Esophagus muscularis mucosa (tissue), 4 donors: ENCODE data around the gene BTNL2. TPM values are rescaled to one million over a fixed set of nuclear protein-coding genes. Genes with fewer than 3 reads are reported as not detected.
"Not testable (repeated sequence)": the region's sequence is repeated elsewhere in the genome, so short reads cannot be mapped to it uniquely, and the experiment has no call there.

ENCODE experiments used
- DNase-seq: peaks from one replicate; pipeline ENCODE4 v3.0.0-alpha.2; 2017; ENCODE audit errors: extremely low spot score
- H3K27ac ChIP-seq, 4 donors: fragments of 200-600 bp; sonication (generic); replicated peaks in 1 of 4; 1 replicate in 3 of 4; 2 replicates in 1 of 4; pipeline ENCODE4 v1.5.1; 2016 to 2019; ENCODE audit warnings: mild to moderate bottlenecking in 1 of 4
- H3K27me3 ChIP-seq, 4 donors: fragments of 200-600 bp; sonication (generic); one replicate each; pipeline versions ENCODE4 v1.5.1 to v1.6.0; 2016 to 2019
- H3K36me3 ChIP-seq, 4 donors: fragments of 200-600 bp; sonication (generic); one replicate each; pipeline ENCODE4 v1.5.1; 2016 to 2019
- H3K4me1 ChIP-seq, 4 donors: fragments of 200-600 bp; sonication (generic); one replicate each; pipeline ENCODE4 v1.5.1; 2016 to 2019
- H3K4me3 ChIP-seq, 4 donors: fragments of 200-600 bp; sonication (generic); 1 replicate in 2 of 4; 2 replicates in 2 of 4; pipeline ENCODE4 v1.5.1; 2016 to 2019; ENCODE audit warnings: mild to moderate bottlenecking in 4 of 4, moderate library complexity in 1 of 4
- H3K9me3 ChIP-seq, 4 donors: fragments of 200-600 bp; sonication (generic); 1 replicate in 3 of 4; 2 replicates in 1 of 4; pipeline ENCODE4 v1.5.1; 2016 to 2019
- EP300 ChIP-seq: sonication (generic); formaldehyde crosslinking; IDR thresholded peaks from one replicate; pipeline ENCODE4 v1.6.1; 2017; ENCODE audit warnings: antibody characterized with exemption
- POLR2A ChIP-seq: fragments of 450-650 bp; IDR thresholded peaks from one replicate; pipeline ENCODE4 v1.6.1; 2017; ENCODE audit warnings: antibody characterized with exemption, moderate library complexity, mild to moderate bottlenecking, low read depth
- POLR2AphosphoS5 ChIP-seq, 2 donors: sonication (generic); formaldehyde crosslinking; IDR thresholded peaks; one replicate each; pipeline ENCODE4 v1.6.1; 2017; ENCODE audit warnings: antibody characterized with exemption in 2 of 2
- WGBS: methylation state at CpG from one replicate; pipeline ENCODE4 v1.1.5; 2018; 5-methylcytosine and 5-hydroxymethylcytosine counted together
- intact Hi-C: fragments of 100-400 bp; cut with DNase I; formaldehyde crosslinking; loops from one replicate; pipeline ENCODE4 v1.15.1; 2023
- total RNA-seq, 4 donors: library from RNA; depleted of rRNA; stranded (reverse); fragments of >200 nt; gene quantifications; one replicate each; pipeline versions ENCODE4 v1.1.0 to v1.2.1, GENCODE V29; 2016
- TF ChIP-seq, protein P1 (sequence below), 3 experiments: fragments of 200-600 bp in 2 of 3; fragments of 450-650 bp in 1 of 3; sonication (generic) in 2 of 3; IDR thresholded peaks; one replicate each; pipeline ENCODE4 v1.5.1; 2017 to 2019; ENCODE audit warnings: antibody characterized with exemption in 3 of 3, mild to moderate bottlenecking in 2 of 3, moderate library complexity in 1 of 3

The BTNL2 gene
- total RNA-seq, 4 donors from 2014 or later: not detected

DNA sequence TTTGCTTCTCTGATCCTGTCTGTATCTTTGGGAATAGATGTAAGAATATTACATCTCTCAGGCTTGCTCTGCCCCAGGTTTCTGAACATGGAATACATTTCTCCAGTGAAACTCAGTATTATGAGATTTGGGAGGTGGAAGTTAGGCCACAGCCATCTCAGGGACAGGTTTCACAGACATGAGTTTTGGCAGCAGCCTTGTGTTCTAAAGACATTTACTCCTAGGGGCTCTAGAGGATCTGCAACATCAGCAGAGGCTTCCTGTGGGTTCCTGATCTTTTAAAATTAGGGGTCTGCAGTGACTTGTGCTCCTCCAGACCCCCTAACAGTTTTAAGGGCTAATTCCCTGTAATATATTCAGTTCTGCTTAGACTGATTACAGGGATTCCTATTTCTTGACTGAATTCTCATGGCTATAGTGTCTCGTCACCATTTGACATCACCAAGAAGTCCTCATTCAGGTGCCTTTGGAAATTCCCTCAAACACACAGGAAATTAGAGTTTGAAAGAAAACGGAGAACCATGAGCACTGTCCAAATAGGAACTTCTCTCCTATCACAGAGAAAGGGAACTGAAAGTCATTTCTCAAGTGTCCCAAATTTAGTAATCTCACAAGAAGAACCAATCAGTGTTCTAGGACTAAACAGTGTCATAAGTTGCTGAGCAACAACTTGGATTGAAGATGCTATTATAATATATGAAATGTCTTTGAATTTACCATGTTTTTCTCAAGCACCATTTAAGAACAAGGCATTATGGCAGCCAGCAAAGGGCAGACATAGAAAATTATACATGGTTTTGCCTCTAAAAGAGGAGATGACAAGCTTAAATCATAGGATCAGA lies 30.2 kb upstream of the BTNL2 start:
- Histone ChIP-seq H3K4me3 (no peak overlapping the region), H3K4me1 (peaks cover 0 to 3% (median 0%) of the 10 kb centered on the region in 4 donors), H3K27me3 (peaks cover 0 to 12% (median 0%) of the 10 kb centered on the region in 4 donors), H3K27ac (peak overlapping the region in 3 of 4 donors; percentile 23 to 64 (median 41)), H3K9me3 (no peaks in the 10 kb centered on the region), H3K36me3 (no peaks in the 10 kb centered on the region)
- intact Hi-C loops: no loop called here
- DNase-seq: no peak
- no peak for TF ChIP-seq POLR2A
- TF ChIP-seq POLR2AphosphoS5 (IDR thresholded peaks at IDR 0.05): peak in 1 of 2 donors; percentile 50
- WGBS: 66% methylated on average over 2 of the region's 2 CpGs

DNA sequence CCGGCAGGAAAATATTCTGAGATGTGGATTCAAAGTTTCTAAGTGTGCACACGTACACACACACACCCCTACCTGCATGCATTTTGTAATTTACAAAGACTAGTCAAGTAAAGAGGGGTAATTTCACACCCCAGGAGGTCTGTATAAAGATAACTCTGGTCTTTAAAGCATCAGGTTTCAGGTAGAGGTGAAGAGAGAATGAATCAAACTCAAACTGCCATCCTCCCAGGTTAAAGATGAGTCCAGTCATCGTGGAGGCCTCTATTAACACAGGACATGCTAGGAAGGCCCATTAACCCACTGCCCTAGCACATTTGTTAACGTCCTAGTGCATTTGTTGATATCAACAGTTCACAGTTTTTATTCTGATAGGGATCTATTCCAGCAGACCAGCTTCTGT lies 29.2 kb upstream of the BTNL2 start:
- Histone ChIP-seq H3K36me3 (no peaks in the 10 kb centered on the region), H3K27me3 (peaks cover 0 to 12% (median 0%) of the 10 kb centered on the region in 4 donors), H3K4me3 (no peak overlapping the region), H3K27ac (no peak overlapping the region), H3K9me3 (no peaks in the 10 kb centered on the region), H3K4me1 (peaks cover 0 to 3% (median 0%) of the 10 kb centered on the region in 4 donors)
- intact Hi-C loops: no loop called here
- TF ChIP-seq, protein P1, sequence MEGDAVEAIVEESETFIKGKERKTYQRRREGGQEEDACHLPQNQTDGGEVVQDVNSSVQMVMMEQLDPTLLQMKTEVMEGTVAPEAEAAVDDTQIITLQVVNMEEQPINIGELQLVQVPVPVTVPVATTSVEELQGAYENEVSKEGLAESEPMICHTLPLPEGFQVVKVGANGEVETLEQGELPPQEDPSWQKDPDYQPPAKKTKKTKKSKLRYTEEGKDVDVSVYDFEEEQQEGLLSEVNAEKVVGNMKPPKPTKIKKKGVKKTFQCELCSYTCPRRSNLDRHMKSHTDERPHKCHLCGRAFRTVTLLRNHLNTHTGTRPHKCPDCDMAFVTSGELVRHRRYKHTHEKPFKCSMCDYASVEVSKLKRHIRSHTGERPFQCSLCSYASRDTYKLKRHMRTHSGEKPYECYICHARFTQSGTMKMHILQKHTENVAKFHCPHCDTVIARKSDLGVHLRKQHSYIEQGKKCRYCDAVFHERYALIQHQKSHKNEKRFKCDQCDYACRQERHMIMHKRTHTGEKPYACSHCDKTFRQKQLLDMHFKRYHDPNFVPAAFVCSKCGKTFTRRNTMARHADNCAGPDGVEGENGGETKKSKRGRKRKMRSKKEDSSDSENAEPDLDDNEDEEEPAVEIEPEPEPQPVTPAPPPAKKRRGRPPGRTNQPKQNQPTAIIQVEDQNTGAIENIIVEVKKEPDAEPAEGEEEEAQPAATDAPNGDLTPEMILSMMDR (IDR thresholded peaks at IDR 0.05): no peak
- TF ChIP-seq POLR2AphosphoS5 (IDR thresholded peaks at IDR 0.05) (no peak), EP300 (no peak), POLR2A (no peak)
- WGBS: 71% methylated on average over 4 of the region's 4 CpGs
- DNase-seq: no peak

DNA sequence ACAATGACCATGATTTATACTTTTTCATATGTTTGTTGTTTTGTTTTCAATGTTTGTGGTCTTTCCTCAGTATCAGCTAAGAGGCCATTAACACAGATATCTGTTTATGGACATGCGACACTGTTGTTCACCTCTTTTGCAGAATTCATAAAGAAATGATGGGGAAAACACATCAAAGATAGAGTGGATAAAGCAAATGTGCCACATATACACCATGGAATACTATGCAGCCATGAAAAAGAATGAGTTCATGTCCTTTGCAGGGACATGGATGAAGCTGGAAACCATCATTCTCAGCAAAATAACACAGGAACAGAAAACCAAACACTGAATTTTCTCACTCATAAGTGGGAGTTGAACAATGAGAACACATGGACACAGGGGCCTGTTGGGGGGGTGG lies 27.0 kb upstream of the BTNL2 start:
- H3K4me1 ChIP-seq, H3K27ac ChIP-seq, H3K4me3 ChIP-seq, DNase-seq, H3K36me3 ChIP-seq, H3K9me3 ChIP-seq: not testable (repeated sequence)
- peaks cover 0 to 17% (median 0%) of the 10 kb centered on the region in 4 donors for H3K27me3 ChIP-seq
- intact Hi-C loops: loop anchor here (5.0 kb wide), 1 partner anchor 268 kb away; no protein-coding TSS in a partner anchor
- WGBS: 83% methylated on average over 1 of the region's 1 CpG

DNA sequence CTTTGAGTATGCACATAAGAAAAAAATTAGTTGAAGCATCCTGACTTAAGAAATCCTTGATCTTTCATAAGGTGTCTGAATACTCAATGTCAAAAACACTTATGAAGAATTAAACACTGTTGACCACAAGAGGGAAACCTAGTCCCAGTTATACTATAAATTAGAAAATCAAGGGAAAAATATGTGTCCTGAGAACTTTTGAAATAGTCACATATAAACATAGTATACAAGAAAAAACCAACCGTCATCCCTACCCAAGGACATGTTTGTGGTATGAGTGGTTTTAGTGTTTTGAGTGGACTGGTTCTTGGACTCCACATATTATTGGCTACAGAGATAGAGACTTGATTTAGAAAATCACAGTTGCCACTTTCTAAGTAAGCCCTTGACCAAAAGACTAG lies 25.1 kb upstream of the BTNL2 start:
- Histone ChIP-seq H3K9me3 (no peaks in the 10 kb centered on the region), H3K4me3 (no peak overlapping the region), H3K36me3 (no peaks in the 10 kb centered on the region), H3K27ac (no peak overlapping the region), H3K4me1 (no peaks in the 10 kb centered on the region), H3K27me3 (peaks cover 0 to 17% (median 0%) of the 10 kb centered on the region in 4 donors)
- WGBS: 3% methylated on average over 1 of the region's 1 CpG
- no peak for TF ChIP-seq POLR2A
- TF ChIP-seq, protein P1 (IDR thresholded peaks at IDR 0.05): peak; percentile 28 to 47 (median 39)
- no peak for TF ChIP-seq POLR2AphosphoS5 (IDR thresholded peaks at IDR 0.05)
- no peak for TF ChIP-seq EP300
- intact Hi-C loops: loop anchor here (5.0 kb wide), 1 partner anchor 270 kb away; no protein-coding TSS in a partner anchor
- DNase-seq: no peak

DNA sequence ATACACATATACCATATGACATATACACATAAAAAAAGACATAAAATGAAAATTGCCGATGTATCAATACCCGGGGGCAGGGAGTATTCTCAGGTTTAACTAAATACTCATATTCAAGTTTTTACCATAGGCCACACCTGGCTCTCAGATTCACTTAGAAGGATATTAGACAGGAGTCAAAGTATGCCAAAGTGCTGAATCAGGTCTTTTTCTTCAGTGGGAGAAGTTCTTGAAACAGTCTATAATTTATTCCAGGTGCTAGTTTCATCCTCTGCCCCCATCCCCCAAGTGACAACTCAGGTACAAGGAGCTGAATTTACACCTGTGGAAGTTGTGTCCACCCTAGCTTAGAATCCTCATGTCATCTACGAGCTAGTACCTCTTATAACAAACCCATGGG lies 24.2 kb upstream of the BTNL2 start:
- TF ChIP-seq POLR2A (no peak), POLR2AphosphoS5 (IDR thresholded peaks at IDR 0.05) (no peak), EP300 (no peak)
- TF ChIP-seq, protein P1 (IDR thresholded peaks at IDR 0.05): no peak
- Histone ChIP-seq H3K27ac (no peak overlapping the region), H3K27me3 (peaks cover 0 to 17% (median 0%) of the 10 kb centered on the region in 4 donors), H3K4me1 (no peaks in the 10 kb centered on the region), H3K36me3 (no peaks in the 10 kb centered on the region), H3K9me3 (no peaks in the 10 kb centered on the region), H3K4me3 (no peak overlapping the region)
- DNase-seq: no peak
- intact Hi-C loops: loop anchor here (5.0 kb wide), 1 partner anchor 271 kb away; no protein-coding TSS in a partner anchor
- WGBS: 77% methylated on average over 3 of the region's 3 CpGs
